ENCODE results near the gene ELOVL2.

DNA sequence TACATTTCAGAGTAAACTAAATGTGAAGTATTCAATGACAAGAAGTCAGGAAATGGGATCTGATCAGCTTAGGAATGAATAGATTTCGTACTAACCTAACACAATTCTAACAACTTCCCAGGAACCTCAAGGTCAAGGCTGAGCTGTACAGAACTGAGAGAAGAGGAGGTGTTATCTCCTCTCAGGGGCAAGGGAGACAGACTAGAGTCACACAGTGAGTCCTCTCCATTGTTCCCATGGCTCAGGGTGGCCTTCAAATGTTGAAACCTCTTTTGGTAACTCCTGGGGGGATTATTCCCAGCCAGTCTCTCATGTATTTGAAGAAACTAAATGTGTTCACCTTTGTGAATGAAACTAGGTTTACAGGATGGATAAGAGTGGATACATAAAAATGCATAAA is 27.7 kb downstream of the ELOVL2 start:
- TF ChIP-seq CTCF (conservative IDR thresholded peaks at IDR 0.05; ENCODE audit: low read length) (no peak), EZH2phosphoT487 (IDR thresholded peaks at IDR 0.05; ENCODE audit: borderline replicate concordance) (no peak)
